ENCODE results near the gene TMTC4. TPM values are rescaled to one million over a fixed set of nuclear protein-coding genes. Genes with fewer than 3 reads are reported as not detected.
A peak's percentile ranks its signal among the peaks of the same experiment; 100 is the strongest.
"Not testable (repeated sequence)": the region's sequence is repeated elsewhere in the genome, so short reads cannot be mapped to it uniquely, and the experiment has no call there.

The TMTC4 gene
- total RNA-seq, 1 donor from 2014 or later = 139 TPM

DNA sequence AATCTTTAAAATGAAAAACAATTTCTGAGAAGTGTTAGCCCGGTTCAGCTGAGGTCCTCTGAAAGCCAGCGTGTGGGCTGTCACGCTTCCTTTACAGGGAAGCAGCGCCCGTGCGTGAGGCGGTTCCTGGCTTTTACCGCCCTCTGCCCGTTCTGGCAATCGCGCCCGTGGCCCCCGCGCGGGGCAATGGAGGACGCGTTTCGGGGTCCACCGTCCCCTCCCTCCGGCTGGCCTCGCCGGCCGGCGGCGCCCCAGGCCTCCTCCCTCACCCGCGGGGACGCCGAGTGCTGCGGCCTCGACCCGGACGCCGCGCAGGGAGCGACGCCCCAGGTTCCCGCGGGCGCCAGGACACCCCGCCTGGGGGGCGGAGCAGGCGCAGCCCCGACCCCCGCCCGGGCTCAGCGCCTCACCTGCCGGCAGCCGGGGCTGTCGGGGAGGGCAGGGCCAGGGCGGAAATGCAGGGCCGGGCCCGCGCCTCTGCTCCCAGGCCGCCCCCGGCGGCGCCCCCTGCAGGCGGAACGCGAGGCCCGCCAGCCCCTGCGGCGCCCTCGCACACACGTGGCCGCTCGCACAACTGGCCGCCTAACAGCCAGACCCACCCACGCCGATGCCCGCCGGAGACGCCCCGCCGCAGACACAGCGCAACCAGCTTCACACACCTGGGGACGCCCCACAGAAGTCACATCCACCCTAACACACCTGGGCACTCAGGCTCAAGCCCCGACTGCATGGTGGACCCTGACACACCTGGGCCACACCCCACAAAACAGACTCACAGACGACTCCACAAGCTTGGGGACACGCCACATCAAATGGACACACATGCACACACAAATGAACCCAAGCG lies 86.0 kb downstream of the TMTC4 start, which contains the start of gene GGACT:
Gene GGACT (minus strand): TSS at position 459 of the 847 bp plus-strand sequence. CDS start 56,198 bp downstream, outside the sequence.
- no peaks in the 10 kb centered on the region for H3K4me1 Mint-ChIP-seq (ENCODE audit: low read depth, unreplicated experiment)
- peaks cover 4% of the 10 kb centered on the region for H3K27me3 Mint-ChIP-seq (ENCODE audit: unreplicated experiment)
- DNase-seq = peak; percentile 88
- TF ChIP-seq, protein P1, sequence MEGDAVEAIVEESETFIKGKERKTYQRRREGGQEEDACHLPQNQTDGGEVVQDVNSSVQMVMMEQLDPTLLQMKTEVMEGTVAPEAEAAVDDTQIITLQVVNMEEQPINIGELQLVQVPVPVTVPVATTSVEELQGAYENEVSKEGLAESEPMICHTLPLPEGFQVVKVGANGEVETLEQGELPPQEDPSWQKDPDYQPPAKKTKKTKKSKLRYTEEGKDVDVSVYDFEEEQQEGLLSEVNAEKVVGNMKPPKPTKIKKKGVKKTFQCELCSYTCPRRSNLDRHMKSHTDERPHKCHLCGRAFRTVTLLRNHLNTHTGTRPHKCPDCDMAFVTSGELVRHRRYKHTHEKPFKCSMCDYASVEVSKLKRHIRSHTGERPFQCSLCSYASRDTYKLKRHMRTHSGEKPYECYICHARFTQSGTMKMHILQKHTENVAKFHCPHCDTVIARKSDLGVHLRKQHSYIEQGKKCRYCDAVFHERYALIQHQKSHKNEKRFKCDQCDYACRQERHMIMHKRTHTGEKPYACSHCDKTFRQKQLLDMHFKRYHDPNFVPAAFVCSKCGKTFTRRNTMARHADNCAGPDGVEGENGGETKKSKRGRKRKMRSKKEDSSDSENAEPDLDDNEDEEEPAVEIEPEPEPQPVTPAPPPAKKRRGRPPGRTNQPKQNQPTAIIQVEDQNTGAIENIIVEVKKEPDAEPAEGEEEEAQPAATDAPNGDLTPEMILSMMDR (IDR thresholded peaks at IDR 0.05; ENCODE audit: partially characterized antibody, unreplicated experiment) = peak; percentile 78
- H3K36me3 Mint-ChIP-seq (ENCODE audit: unreplicated experiment) = no peaks in the 10 kb centered on the region
- H3K4me3 Mint-ChIP-seq (ENCODE audit: unreplicated experiment) = peak within 1 kb of the TSS; percentile 81
- H3K9me3 Mint-ChIP-seq (ENCODE audit: unreplicated experiment) = peaks cover 2% of the 10 kb centered on the region
- H3K27ac Mint-ChIP-seq (ENCODE audit: unreplicated experiment) = no peak within 1 kb of the TSS

- H3K36me3 Mint-ChIP-seq (ENCODE audit: unreplicated experiment) = peaks cover 18% of the 10 kb centered on the region
- H3K9me3 Mint-ChIP-seq (ENCODE audit: unreplicated experiment) = peaks cover 6% of the 10 kb centered on the region
- no peak overlapping the region for H3K4me3 Mint-ChIP-seq (ENCODE audit: unreplicated experiment)
- H3K4me1 Mint-ChIP-seq (ENCODE audit: low read depth, unreplicated experiment) = no peaks in the 10 kb centered on the region
- TF ChIP-seq, protein P1 (IDR thresholded peaks at IDR 0.05; ENCODE audit: partially characterized antibody, unreplicated experiment) = no peak
- H3K27ac Mint-ChIP-seq (ENCODE audit: unreplicated experiment) = no peak overlapping the region
- DNase-seq = no peak
- peaks cover 4% of the 10 kb centered on the region for H3K27me3 Mint-ChIP-seq (ENCODE audit: unreplicated experiment)
These were observed 89.7 kb downstream of the TMTC4 start for GRCh38 chr13:100584896-100585295.

- TF ChIP-seq, protein P1 (IDR thresholded peaks at IDR 0.05; ENCODE audit: partially characterized antibody, unreplicated experiment) = no peak
- Mint-ChIP-seq H3K4me3 (ENCODE audit: unreplicated experiment) (no peak overlapping the region), H3K9me3 (ENCODE audit: unreplicated experiment) (peaks cover 4% of the 10 kb centered on the region), H3K27me3 (ENCODE audit: unreplicated experiment) (no peaks in the 10 kb centered on the region), H3K4me1 (ENCODE audit: low read depth, unreplicated experiment) (no peaks in the 10 kb centered on the region), H3K27ac (ENCODE audit: unreplicated experiment) (no peak overlapping the region), H3K36me3 (ENCODE audit: unreplicated experiment) (peaks cover 18% of the 10 kb centered on the region)
- DNase-seq = no peak
These were observed 93.1 kb downstream of the TMTC4 start for GRCh38 chr13:100581504-100581903.

DNA sequence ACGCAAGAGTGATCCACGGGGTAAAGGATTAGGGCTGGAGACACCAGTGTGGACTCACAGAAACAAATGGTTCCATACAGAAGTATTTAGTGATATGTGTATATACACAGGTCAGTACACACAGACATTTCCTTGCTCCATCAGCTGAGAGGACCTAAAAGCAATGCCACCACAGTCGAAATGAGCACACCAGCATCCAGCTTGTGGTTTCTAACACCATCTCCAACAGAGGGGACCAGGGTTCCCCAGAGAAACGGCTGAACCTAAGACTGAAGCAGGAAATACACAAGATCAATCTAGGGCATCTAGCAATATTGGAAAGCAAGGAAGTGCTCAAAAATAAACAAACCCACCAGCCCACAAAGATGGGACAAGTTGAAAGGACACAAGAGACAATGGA lies 93.6 kb downstream of the TMTC4 start:
- Mint-ChIP-seq H3K9me3 (ENCODE audit: unreplicated experiment) (peaks cover 4% of the 10 kb centered on the region), H3K4me3 (ENCODE audit: unreplicated experiment) (no peak overlapping the region), H3K4me1 (ENCODE audit: low read depth, unreplicated experiment) (no peaks in the 10 kb centered on the region), H3K27ac (ENCODE audit: unreplicated experiment) (no peak overlapping the region), H3K27me3 (ENCODE audit: unreplicated experiment) (no peaks in the 10 kb centered on the region), H3K36me3 (ENCODE audit: unreplicated experiment) (peaks cover 18% of the 10 kb centered on the region)
- TF ChIP-seq, protein P1 (IDR thresholded peaks at IDR 0.05; ENCODE audit: partially characterized antibody, unreplicated experiment) = no peak
- DNase-seq = no peak

GRCh38 chr13:100580045-100580444 lies 94.5 kb downstream of the TMTC4 start:
- DNase-seq = no peak
- Mint-ChIP-seq H3K27me3 (ENCODE audit: unreplicated experiment) (no peaks in the 10 kb centered on the region), H3K4me1 (ENCODE audit: low read depth, unreplicated experiment) (no peaks in the 10 kb centered on the region), H3K36me3 (ENCODE audit: unreplicated experiment) (peaks cover 18% of the 10 kb centered on the region), H3K4me3 (ENCODE audit: unreplicated experiment) (no peak overlapping the region), H3K27ac (ENCODE audit: unreplicated experiment) (no peak overlapping the region), H3K9me3 (ENCODE audit: unreplicated experiment) (peaks cover 4% of the 10 kb centered on the region)
- TF ChIP-seq, protein P1 (IDR thresholded peaks at IDR 0.05; ENCODE audit: partially characterized antibody, unreplicated experiment) = no peak

- H3K27me3 Mint-ChIP-seq (ENCODE audit: unreplicated experiment); H3K4me3 Mint-ChIP-seq (ENCODE audit: unreplicated experiment); H3K27ac Mint-ChIP-seq (ENCODE audit: unreplicated experiment); H3K4me1 Mint-ChIP-seq (ENCODE audit: low read depth, unreplicated experiment); DNase-seq; H3K9me3 Mint-ChIP-seq (ENCODE audit: unreplicated experiment): not testable (repeated sequence)
- H3K36me3 Mint-ChIP-seq (ENCODE audit: unreplicated experiment) = peaks cover 16% of the 10 kb centered on the region
These were observed 97.4 kb downstream of the TMTC4 start for GRCh38 chr13:100577239-100577638.

All from glutamatergic neuron (in vitro differentiated cells).